Cardiac muscle cell (in vitro differentiated cells and primary cell): Measurements from ENCODE around the gene ITGB2. TPM values are rescaled to one million over a fixed set of nuclear protein-coding genes. Genes with fewer than 3 reads are reported as not detected.
"Not testable (repeated sequence)": the region's sequence is repeated elsewhere in the genome, so short reads cannot be mapped to it uniquely, and the experiment has no call there.

Experiments
- DNase-seq, 2 donors: peaks; one replicate each; pipeline versions ENCODE4 v3.0.0 to v3.0.0-alpha.2; 2010 to 2017; ENCODE audit warnings: low read depth in 1 of 2, low spot score in 1 of 2
- H3K27ac ChIP-seq: fragments of 200-600 bp; sonication (generic); 2 replicates; pipeline ENCODE4 v1.5.1; 2016
- H3K27me3 ChIP-seq: fragments of 200-600 bp; sonication (generic); 2 replicates; pipeline ENCODE4 v1.6.0; 2016; ENCODE audit warnings: control low read depth
- H3K36me3 ChIP-seq: fragments of 200-600 bp; sonication (generic); 2 replicates; pipeline ENCODE4 v1.5.1; 2016; ENCODE audit warnings: control low read depth
- H3K4me1 ChIP-seq: fragments of 200-600 bp; sonication (generic); 2 replicates; pipeline ENCODE4 v1.8.1; 2017; ENCODE audit warnings: low read depth, mild to moderate bottlenecking, mixed run types
- H3K4me3 ChIP-seq: fragments of 200-600 bp; sonication (generic); 2 replicates; pipeline ENCODE4 v1.5.1; 2016; ENCODE audit warnings: mild to moderate bottlenecking
- H3K9me3 ChIP-seq: fragments of 200-600 bp; sonication (generic); 2 replicates; pipeline ENCODE4 v1.5.1; 2017; ENCODE audit warnings: low read depth, mild to moderate bottlenecking, control low read depth
- CTCF ChIP-seq: IDR thresholded peaks from 2 replicates; pipeline ENCODE4 v1.5.1; 2012; ENCODE audit warnings: low read depth, mild to moderate bottlenecking, low read length
- polyA plus RNA-seq: library from polyadenylated mRNA; unstranded; fragments of >200 nt; fragmentation: Nextera tagmentation; extraction: Ambion mirVana; gene quantifications from 2 replicates; pipeline ENCODE4 v1.2.1, GENCODE V29; 2016
- total RNA-seq: library from RNA; depleted of rRNA; stranded (reverse); fragments of >200 nt; gene quantifications from 2 replicates; pipeline ENCODE4 v1.2.3, GENCODE V29; 2016

Gene ITGB2
- total and polyA plus RNA-seq, 2 experiments from 2014 or later = 0.27 to 0.57 TPM

- no peaks in the 10 kb centered on the region for H3K4me1 ChIP-seq
- H3K36me3 ChIP-seq = no peaks in the 10 kb centered on the region
- DNase-seq = no peak
- H3K4me3 ChIP-seq = no peak overlapping the region
- no peak overlapping the region for H3K27ac ChIP-seq
- H3K27me3 ChIP-seq = peaks cover 3% of the 10 kb centered on the region
- no peak for TF ChIP-seq CTCF
- H3K9me3 ChIP-seq = no peaks in the 10 kb centered on the region
Observed at GRCh38 chr21:44918107-44918470, 2.6 kb downstream of the ITGB2 start.

- no peak overlapping the region for H3K4me3 ChIP-seq
- TF ChIP-seq CTCF = no peak
- no peaks in the 10 kb centered on the region for H3K9me3 ChIP-seq
- no peaks in the 10 kb centered on the region for H3K27me3 ChIP-seq
- no peak for DNase-seq
- no peak overlapping the region for H3K27ac ChIP-seq
- H3K36me3 ChIP-seq = no peaks in the 10 kb centered on the region
- H3K4me1 ChIP-seq = no peaks in the 10 kb centered on the region
Observed at GRCh38 chr21:44917446-44918106, 3.1 kb downstream of the ITGB2 start.

- TF ChIP-seq CTCF = no peak
- DNase-seq = peak in 1 of 2 donors; percentile 47
- Histone ChIP-seq H3K9me3 (no peaks in the 10 kb centered on the region), H3K36me3 (no peaks in the 10 kb centered on the region), H3K27me3 (no peaks in the 10 kb centered on the region), H3K4me1 (no peaks in the 10 kb centered on the region), H3K4me3 (no peak overlapping the region), H3K27ac (no peak overlapping the region)
Observed at GRCh38 chr21:44916965-44917364, 3.7 kb downstream of the ITGB2 start.

GRCh38 chr21:44914176-44914874, 6.4 kb downstream of the ITGB2 start:
- DNase-seq = no peak
- Histone ChIP-seq H3K27ac (no peak overlapping the region), H3K36me3 (no peaks in the 10 kb centered on the region), H3K27me3 (no peaks in the 10 kb centered on the region), H3K9me3 (no peaks in the 10 kb centered on the region), H3K4me1 (no peaks in the 10 kb centered on the region), H3K4me3 (no peak overlapping the region)
- no peak for TF ChIP-seq CTCF

- Histone ChIP-seq H3K27me3 (no peaks in the 10 kb centered on the region), H3K4me1 (peaks cover 3% of the 10 kb centered on the region), H3K36me3 (no peaks in the 10 kb centered on the region), H3K27ac (no peak overlapping the region), H3K4me3 (no peak overlapping the region), H3K9me3 (no peaks in the 10 kb centered on the region)
- no peak for DNase-seq
- TF ChIP-seq CTCF = no peak
Observed at GRCh38 chr21:44913425-44914175, 7.1 kb downstream of the ITGB2 start.

- H3K9me3 ChIP-seq, H3K27me3 ChIP-seq, H3K27ac ChIP-seq, H3K4me1 ChIP-seq, H3K4me3 ChIP-seq, DNase-seq, H3K36me3 ChIP-seq: not testable (repeated sequence)
Observed at GRCh38 chr21:44912506-44913412, 7.9 kb downstream of the ITGB2 start.
